Measurements from ENCODE around the gene CALHM2.
A peak's percentile ranks its signal among the peaks of the same experiment; 100 is the strongest.

CALHM2 gene

GRCh38 chr10:103455235-103455634 lies 3.1 kb upstream of the CALHM2 start:
- H3K4me3 ChIP-seq (ENCODE audit: severe bottlenecking) = no peak overlapping the region
- no peaks in the 10 kb centered on the region for H3K36me3 ChIP-seq (ENCODE audit: low read depth)
- no peaks in the 10 kb centered on the region for H3K27me3 ChIP-seq (ENCODE audit: insufficient read depth, poor library complexity, severe bottlenecking)
- peaks cover 6% of the 10 kb centered on the region for H3K4me1 ChIP-seq (ENCODE audit: insufficient read depth, poor library complexity, severe bottlenecking)
- no peak for ATAC-seq (ENCODE audit: low read depth)
- DNase-seq (ENCODE audit: low spot score) = no peak
- no peaks in the 10 kb centered on the region for H3K9me3 ChIP-seq (ENCODE audit: severe bottlenecking)
- TF ChIP-seq, protein P1, sequence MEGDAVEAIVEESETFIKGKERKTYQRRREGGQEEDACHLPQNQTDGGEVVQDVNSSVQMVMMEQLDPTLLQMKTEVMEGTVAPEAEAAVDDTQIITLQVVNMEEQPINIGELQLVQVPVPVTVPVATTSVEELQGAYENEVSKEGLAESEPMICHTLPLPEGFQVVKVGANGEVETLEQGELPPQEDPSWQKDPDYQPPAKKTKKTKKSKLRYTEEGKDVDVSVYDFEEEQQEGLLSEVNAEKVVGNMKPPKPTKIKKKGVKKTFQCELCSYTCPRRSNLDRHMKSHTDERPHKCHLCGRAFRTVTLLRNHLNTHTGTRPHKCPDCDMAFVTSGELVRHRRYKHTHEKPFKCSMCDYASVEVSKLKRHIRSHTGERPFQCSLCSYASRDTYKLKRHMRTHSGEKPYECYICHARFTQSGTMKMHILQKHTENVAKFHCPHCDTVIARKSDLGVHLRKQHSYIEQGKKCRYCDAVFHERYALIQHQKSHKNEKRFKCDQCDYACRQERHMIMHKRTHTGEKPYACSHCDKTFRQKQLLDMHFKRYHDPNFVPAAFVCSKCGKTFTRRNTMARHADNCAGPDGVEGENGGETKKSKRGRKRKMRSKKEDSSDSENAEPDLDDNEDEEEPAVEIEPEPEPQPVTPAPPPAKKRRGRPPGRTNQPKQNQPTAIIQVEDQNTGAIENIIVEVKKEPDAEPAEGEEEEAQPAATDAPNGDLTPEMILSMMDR (IDR thresholded peaks at IDR 0.05; ENCODE audit: poor library complexity, severe bottlenecking) = no peak
- H3K27ac ChIP-seq (ENCODE audit: poor library complexity, severe bottlenecking) = no peak overlapping the region

DNA sequence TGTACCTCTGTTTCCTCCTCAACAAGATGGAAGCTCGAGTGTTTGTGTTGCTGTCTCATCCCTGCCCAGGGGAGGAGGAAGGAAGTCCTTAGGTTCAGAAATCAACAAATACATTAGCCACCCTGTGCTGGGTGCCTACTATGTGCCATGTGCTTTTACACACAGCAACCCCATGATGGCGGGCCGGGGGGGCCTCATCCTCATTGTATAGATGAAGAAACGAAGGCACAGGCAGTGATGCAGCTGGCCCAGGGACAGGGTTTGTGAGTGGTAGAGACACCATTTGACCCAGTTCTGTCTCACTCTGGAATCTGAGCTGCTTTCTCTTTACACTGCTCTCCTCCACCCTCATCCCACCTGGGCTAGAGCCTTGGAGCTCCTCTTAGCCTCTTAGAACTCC lies 1.9 kb upstream of the CALHM2 start:
- no peaks in the 10 kb centered on the region for H3K36me3 ChIP-seq (ENCODE audit: low read depth)
- no peak overlapping the region for H3K27ac ChIP-seq (ENCODE audit: poor library complexity, severe bottlenecking)
- no peak overlapping the region for H3K4me3 ChIP-seq (ENCODE audit: severe bottlenecking)
- no peak for ATAC-seq (ENCODE audit: low read depth)
- peaks cover 6% of the 10 kb centered on the region for H3K4me1 ChIP-seq (ENCODE audit: insufficient read depth, poor library complexity, severe bottlenecking)
- no peaks in the 10 kb centered on the region for H3K27me3 ChIP-seq (ENCODE audit: insufficient read depth, poor library complexity, severe bottlenecking)
- DNase-seq (ENCODE audit: low spot score) = no peak
- no peaks in the 10 kb centered on the region for H3K9me3 ChIP-seq (ENCODE audit: severe bottlenecking)
- TF ChIP-seq, protein P1 (IDR thresholded peaks at IDR 0.05; ENCODE audit: poor library complexity, severe bottlenecking) = no peak

DNA sequence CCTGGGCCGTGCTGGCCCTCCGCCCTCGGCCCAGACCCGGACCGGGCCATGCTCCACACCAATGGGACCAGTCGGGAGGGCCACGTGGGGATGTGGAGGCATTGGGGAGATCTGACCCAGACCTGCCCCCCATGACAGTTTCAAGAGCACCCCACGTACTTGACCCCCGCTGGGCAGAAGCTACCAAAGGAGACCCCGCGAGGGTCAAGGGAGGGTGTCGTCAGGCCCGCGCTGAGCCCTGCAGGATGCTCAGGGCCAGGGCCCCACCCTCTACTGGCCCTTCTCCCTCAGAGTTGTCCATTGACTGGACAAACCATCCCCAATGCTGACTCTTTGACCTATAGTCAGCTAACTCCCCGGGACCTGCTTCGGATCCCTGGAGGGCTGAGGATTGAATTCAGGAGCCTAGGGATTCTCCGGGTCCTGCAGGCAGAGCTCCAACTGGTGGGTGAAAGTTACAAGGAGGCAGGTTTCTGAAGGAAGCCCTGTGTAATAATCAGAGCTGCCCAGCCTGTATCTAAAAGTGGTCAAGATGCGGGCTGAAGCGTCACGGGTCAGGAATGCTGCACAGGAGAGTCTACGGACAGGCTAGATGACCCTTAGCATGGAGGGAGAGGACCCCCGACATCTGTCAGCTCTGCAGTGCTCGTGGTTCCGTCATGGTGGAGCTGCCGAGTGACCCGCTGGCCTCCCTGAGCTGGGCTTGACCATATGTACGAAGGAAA lies 498 bp upstream of the CALHM2 start:
- peaks cover 8% of the 10 kb centered on the region for H3K4me1 ChIP-seq (ENCODE audit: insufficient read depth, poor library complexity, severe bottlenecking)
- H3K9me3 ChIP-seq (ENCODE audit: severe bottlenecking) = no peaks in the 10 kb centered on the region
- H3K4me3 ChIP-seq (ENCODE audit: severe bottlenecking) = peak overlapping the region; percentile 26
- TF ChIP-seq, protein P1 (IDR thresholded peaks at IDR 0.05; ENCODE audit: poor library complexity, severe bottlenecking) = no peak
- no peak overlapping the region for H3K27ac ChIP-seq (ENCODE audit: poor library complexity, severe bottlenecking)
- no peaks in the 10 kb centered on the region for H3K36me3 ChIP-seq (ENCODE audit: low read depth)
- no peak for DNase-seq (ENCODE audit: low spot score)
- no peaks in the 10 kb centered on the region for H3K27me3 ChIP-seq (ENCODE audit: insufficient read depth, poor library complexity, severe bottlenecking)
- no peak for ATAC-seq (ENCODE audit: low read depth)

- DNase-seq (ENCODE audit: low spot score) (no peak), ATAC-seq (ENCODE audit: low read depth) (peak; percentile 31)
- Histone ChIP-seq H3K4me3 (ENCODE audit: severe bottlenecking) (peak overlapping the region; percentile 26), H3K27me3 (ENCODE audit: insufficient read depth, poor library complexity, severe bottlenecking) (no peaks in the 10 kb centered on the region), H3K36me3 (ENCODE audit: low read depth) (peaks cover 4% of the 10 kb centered on the region; the same call in 1 of the 2 replicates), H3K4me1 (ENCODE audit: insufficient read depth, poor library complexity, severe bottlenecking) (peaks cover 8% of the 10 kb centered on the region), H3K9me3 (ENCODE audit: severe bottlenecking) (no peaks in the 10 kb centered on the region), H3K27ac (ENCODE audit: poor library complexity, severe bottlenecking) (peak overlapping the region; percentile 37)
- TF ChIP-seq, protein P1 (IDR thresholded peaks at IDR 0.05; ENCODE audit: poor library complexity, severe bottlenecking) = no peak
Observed at GRCh38 chr10:103451091-103451813, 918 bp downstream of the CALHM2 start.

All from RWPE2 (cell line).